ENCODE measurements around the gene PCGF3.
"Not testable (repeated sequence)": the region's sequence is repeated elsewhere in the genome, so short reads cannot be mapped to it uniquely, and the experiment has no call there.

Gene PCGF3

DNA sequence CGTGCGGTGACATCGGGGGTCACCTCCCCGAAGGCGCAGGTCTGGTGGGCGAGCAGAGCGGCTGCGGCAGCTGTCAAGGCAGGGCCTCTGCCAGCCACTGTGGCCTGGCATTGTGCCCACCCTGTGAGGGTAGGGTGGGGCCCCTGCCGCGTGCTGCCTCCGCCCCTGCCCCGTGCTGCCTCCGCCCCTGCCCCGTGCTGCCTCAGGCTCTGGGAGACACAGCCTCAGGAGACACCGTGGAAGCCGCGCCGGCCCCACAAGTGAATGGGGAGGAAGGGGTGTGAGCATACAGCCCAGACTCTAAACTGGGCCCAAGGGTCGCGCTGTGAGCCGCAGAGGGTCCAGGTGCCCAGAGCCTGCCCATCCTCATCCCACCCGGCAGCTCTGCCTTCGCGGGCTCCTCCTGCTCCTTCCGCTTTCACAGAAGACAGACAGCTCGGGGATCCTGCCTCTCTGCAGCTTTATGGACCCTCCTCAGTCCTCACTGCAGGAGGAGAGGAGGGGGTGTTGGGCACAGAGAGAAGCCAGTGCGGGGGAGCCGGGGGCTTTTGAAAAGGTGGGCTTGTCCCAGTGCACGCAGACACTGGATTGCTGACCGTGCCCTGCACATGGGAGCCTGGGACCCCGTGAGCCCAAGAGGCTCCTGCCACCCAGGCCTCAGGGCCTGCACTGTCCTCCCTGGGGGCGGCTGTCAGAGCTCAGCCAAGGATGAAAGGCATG lies 27.4 kb downstream of the PCGF3 start:
- H3K27ac ChIP-seq: no peak overlapping the region
- TF ChIP-seq ZFX (IDR thresholded peaks at IDR 0.05; ENCODE audit: borderline replicate concordance) (no peak), CTCF (IDR thresholded peaks at IDR 0.05) (no peak)

DNA sequence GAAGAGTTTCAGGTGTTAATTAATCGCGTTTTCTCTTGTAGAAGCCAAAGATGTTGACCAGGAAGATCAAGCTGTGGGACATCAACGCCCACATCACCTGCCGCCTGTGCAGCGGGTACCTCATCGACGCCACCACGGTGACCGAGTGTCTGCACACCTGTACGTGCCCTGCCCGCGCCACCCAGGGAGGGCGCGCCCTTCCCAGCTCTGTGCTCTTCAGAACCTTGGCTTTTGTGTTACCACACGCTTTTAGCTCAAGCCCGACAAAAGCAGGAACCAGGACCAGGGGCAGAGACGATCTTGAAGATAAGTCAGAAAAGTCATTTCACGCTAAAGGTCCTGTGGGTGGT lies 28.0 kb downstream of the PCGF3 start:
- H3K27ac ChIP-seq: no peak overlapping the region
- TF ChIP-seq ZFX (IDR thresholded peaks at IDR 0.05; ENCODE audit: borderline replicate concordance) (no peak), CTCF (IDR thresholded peaks at IDR 0.05) (no peak)

- H3K27ac ChIP-seq: no peak overlapping the region
- no peak for TF ChIP-seq CTCF (IDR thresholded peaks at IDR 0.05)
- no peak for TF ChIP-seq ZFX (IDR thresholded peaks at IDR 0.05; ENCODE audit: borderline replicate concordance)
Measured at GRCh38 chr4:734075-734474, 28.4 kb downstream of the PCGF3 start.

- H3K27ac ChIP-seq: no peak overlapping the region
- no peak for TF ChIP-seq CTCF (IDR thresholded peaks at IDR 0.05)
- no peak for TF ChIP-seq ZFX (IDR thresholded peaks at IDR 0.05; ENCODE audit: borderline replicate concordance)
Measured at GRCh38 chr4:734951-735350, 29.3 kb downstream of the PCGF3 start.

DNA sequence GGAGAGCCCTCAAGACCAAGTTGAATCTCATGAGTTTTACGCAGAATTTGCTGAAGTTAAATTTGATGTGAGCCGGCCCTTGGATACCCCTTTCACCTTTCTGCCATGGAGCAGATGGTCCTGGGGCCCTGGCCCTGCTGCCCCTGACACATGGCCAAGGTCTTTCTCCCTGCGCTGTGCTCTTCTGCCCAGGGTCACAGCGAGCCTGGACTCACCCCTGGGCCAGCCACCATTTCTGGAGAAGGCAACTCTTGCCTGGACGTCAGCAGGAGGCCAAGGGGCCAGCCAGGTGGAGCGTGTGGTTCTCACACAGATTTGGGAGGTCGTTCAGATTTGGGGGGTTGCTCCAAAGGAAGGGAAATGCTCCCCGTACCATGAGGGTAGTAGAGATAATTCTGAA lies 30.0 kb downstream of the PCGF3 start:
- TF ChIP-seq CTCF (IDR thresholded peaks at IDR 0.05): no peak
- no peak for TF ChIP-seq ZFX (IDR thresholded peaks at IDR 0.05; ENCODE audit: borderline replicate concordance)
- H3K27ac ChIP-seq: no peak overlapping the region

- not testable (repeated sequence) for H3K27ac ChIP-seq
Measured at GRCh38 chr4:736561-736960, 30.9 kb downstream of the PCGF3 start.

- TF ChIP-seq ZFX (IDR thresholded peaks at IDR 0.05; ENCODE audit: borderline replicate concordance) (no peak), CTCF (IDR thresholded peaks at IDR 0.05) (no peak)
- no peak overlapping the region for H3K27ac ChIP-seq
Measured at GRCh38 chr4:738781-739280, 33.2 kb downstream of the PCGF3 start.

- no peak for TF ChIP-seq CTCF (IDR thresholded peaks at IDR 0.05)
- TF ChIP-seq ZFX (IDR thresholded peaks at IDR 0.05; ENCODE audit: borderline replicate concordance): no peak
Measured at GRCh38 chr4:739569-739968, 33.9 kb downstream of the PCGF3 start.

More at GRCh38 chr4:739569-739968, 33.9 kb downstream of the PCGF3 start:
- no peak overlapping the region for H3K27ac ChIP-seq

Measured in 22Rv1 (cell line).